NAMALWA (cell line): Measurements from ENCODE around the gene PLTP.
"Not testable (repeated sequence)": the region's sequence is repeated elsewhere in the genome, so short reads cannot be mapped to it uniquely, and the experiment has no call there.

Experiments
- DNase-seq: peaks from one replicate; pipeline ENCODE4 v3.0.0-alpha.2; 2015; ENCODE audit warnings: low spot score

The PLTP gene

DNA sequence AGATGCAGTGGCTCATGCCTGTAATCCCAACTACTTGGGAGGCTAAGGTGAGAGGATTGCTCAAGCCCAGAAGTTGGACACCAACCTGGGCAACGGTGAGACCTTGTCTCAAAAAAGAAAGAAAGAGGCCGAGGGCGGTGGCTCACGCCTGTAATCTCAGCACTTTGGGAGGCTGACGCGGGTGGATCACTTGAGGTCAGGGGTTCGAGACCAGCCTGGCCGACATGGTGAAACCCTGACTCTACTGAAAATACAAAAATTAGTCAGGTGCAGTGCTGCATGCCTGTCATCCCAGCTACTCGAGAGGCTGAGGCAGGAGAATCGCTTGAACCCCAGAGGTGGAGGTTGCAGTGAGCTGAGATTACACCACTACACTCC lies 37.9 kb downstream of the PLTP start:
- not testable (repeated sequence) for DNase-seq

DNA sequence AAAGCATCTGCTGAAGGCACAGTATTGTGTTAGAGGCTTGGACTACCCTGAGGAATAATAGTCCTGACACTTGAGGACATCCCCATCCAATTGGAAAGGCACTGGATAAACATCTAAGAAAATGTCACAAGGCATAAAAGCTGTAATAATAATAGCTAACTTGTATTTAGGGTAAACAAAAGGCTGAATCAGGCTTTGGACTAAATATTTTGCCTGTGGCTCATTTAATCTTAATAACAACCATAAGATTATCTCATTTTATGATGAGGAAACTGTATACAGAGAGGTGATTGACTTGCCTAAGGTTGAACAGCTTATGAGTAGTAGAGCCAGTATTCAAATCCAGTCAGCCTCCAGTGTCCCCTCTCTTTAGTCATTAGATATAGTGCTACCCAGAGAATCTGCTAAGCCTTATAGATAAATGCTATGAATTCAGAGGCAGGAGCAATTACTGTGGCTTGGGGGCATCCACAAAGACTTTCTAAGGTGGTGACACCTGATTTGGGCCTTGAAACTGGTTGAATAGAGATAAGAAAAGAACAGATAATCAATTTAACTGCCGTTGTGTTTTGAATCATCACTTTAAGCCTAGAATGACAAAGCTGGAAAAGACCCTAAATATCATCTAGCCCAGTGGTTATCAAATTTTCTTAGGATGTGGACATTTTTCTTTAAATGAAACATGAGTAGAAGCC lies 38.4 kb downstream of the PLTP start:
- DNase-seq: no peak

DNA sequence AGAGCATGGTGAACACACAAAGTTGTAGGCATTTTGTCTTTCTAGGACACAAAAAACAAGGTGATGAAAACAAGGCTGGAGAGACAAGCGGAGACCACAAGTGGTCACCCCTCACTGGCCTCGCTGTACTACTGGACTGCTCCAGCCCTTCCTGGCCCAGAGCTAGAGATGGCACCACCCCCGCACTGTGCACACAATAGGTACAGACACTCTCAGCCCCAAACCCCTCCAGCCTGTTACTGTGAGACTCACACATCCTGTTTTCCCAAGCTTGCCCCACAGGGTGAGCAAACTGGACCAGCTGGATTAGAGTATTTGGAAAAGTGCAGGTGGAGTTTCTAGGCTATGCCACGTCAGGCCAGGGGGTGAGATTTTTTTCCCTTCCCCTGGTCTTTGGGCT lies 39.3 kb downstream of the PLTP start:
- no peak for DNase-seq

DNA sequence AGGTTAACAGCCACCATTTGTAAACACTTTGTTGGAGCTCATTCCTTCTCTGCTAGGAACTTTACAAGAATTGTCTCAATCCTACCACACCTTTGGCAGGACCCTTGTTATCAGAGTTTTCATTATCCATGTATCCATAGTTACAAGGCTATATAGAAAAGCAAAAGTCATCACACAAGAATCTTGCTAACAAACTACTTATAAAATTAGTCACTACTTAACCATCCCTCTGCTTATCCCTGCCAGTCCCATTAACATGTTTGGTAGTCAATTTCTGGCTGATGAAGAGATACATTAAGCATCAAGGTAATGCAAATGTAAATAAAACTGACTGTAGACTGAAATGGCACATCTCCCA lies 44.2 kb downstream of the PLTP start:
- no peak for DNase-seq

DNA sequence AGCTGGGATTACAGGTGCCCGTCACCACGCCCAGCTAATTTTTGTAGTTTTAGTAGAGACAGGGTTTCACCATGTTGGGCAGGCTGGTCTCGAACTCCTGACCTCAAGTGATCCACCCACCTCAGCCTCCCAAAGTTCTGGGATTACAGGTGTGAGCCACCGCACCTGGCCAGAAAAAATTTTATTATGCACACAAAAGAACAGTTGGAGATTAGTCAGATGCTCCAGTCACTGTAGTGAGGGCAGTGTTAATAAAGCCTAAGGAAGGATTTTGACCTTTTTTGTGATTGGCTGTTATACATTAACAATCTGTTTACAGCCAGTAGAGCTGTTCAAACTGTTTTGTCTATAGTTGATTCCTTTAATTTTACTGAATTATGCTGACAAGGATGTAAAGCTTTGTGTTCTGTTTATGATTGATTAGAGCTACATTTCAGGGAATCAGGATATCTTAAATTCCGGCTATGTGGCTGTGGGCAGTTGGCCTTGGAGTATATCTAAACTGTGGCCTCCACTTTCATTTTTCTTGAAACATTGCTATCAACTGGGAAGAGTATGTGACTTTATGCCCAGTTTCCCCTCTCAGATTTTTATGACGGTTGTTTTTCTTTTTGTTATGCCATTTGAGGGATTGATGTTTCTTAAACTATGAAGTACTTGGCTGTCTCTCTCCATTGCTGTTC lies 44.7 kb downstream of the PLTP start:
- no peak for DNase-seq

DNA sequence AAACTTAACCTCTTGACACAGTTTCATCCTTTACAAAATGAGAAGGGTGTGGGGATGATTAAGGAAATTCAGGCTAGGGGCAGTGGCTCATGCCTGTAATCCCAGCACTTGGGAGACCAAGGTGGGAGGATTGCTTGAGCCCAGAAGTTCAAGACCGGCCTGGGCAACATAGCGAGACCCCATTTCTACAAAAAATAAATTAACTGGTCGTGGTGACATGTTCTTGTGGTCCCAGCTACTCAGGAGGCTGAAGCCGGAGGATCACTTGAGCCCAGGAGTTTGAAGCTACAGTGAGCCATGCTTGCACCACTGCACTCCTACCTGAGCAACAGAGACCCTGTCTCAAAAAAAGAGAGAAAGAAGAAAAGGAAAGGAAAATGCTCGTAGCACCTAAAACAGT lies 45.5 kb downstream of the PLTP start:
- no peak for DNase-seq

DNA sequence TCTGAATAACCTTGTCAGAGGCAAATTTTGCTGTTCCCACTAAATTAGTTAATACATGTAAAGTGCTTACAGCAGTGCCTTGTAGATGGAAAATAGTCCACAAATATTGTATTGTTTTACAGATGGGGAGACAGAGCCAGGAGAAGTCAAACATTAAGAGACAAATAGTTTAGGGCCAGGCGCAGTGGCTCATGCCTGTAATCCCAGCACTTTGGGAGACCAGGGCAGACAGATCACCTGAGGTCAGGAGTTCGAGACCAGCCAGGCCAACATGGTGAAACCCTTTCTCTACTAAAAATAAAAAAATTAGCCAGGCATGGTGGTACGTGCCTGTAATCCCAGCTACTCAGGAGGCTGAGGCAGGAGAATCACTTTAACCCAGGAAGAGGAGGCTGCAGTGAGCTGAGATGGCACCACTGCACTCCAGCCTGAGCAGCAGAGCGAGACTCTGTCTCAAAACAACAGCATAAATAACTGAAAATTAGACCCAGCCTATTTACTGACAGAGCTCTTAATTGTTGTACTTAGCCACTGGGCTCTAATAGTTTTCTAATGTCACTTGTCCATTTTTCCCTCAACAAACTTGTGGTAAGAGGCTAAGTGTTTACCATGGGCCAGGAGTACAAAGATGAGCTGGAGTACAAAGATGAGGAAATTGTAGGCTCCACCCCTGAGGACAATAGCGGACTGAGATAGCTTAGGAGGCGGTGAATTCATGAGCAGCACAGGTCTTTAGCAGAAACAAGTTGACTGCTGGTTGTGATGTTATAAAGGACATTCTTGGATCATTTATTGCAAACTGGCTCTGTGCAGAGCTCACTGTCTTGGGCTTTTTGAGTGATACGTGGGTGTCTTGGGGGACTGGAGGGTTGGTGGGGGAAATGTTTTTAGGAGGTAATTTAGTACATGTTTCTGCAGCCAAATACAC lies 48.1 kb downstream of the PLTP start:
- DNase-seq: no peak

DNA sequence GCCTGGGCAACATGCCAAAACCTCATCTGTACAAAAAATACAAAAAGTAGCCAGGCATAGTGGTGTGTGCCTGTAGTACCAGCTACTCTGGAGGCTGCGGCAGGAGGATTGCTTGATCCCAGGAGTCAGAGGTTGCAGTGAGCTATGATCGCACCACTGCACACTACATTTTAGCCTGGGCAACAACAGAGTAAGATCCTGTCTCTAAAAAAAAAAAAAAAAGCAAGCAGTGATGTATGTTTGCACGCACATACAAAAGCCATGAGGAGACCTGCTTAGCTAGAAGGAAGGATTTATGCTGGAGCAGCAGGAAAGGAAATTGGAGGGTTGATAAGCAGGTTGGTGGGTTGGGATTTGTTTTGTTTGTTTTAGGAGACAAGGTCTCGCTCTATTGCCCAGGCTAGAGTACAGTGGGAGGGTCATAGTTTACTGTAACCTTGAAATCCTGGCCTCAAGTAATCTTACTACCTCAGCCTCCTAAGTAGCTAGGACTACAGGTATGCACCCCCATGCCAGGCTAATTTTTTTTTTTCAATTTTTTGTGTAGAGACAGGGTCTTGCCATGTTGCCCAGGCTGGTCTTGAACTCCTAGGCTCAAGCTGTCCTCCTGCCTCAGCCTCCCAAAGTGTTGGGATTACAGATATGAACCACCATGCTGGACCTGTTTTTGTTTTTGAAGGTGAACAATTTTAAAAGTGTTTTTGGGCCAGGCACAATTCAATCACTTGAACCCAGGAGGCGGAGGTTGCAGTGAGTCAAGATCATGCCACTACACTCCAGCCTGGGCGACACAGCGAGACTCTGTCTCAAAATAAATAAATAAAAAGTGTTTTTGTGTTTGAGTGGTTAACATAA lies 50.5 kb downstream of the PLTP start:
- peak; percentile 40 for DNase-seq

DNA sequence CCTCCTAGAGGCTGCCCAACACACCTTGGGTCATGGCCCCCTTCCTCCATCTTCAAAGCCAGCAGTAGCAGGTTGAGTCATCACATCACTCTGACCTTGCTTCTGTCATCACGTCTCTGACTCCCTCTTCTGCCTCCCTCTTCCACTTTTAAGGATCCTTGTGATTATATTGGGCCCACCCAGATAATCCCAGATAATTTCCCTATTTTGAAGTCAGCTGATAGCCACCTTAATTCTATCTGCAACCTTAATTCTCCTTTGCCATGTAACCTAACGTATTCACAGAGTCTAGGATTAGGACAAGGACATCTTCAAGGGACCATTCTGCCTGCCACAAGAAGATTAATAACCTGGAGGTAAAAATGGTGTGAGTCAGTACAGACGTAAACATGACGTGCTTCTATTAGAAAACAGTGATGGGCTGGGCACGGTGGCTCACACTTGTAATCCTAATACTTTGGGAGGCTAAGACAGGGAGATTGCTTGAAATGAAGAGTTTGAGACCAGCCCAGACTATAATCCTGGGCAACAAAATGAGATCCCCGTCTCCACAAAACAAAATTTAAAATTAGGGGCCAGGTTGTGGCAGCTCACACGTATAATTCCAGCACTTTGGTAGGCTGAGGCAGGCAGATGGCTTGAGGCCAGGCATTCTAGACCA lies 51.3 kb downstream of the PLTP start:
- no peak for DNase-seq

DNA sequence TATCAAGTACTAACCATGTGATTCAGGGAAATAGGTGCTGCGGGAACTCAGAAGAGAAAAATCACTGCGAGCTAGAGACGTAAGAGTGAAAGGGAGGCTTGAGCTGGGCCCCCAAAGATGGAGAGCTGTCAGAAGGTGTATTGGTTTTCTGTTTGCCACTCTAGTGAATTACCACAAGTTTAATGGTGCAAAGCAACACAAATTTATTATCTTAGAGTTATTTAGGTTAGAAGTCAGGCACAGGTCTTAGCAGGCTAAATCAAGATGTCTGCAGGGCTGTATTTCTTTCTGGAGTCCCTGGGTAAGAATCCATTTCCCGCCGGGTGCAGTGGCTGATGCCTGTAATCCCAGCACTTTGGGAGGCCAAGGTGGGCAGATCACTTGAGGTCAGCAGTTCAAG lies 52.0 kb downstream of the PLTP start:
- DNase-seq: no peak

DNA sequence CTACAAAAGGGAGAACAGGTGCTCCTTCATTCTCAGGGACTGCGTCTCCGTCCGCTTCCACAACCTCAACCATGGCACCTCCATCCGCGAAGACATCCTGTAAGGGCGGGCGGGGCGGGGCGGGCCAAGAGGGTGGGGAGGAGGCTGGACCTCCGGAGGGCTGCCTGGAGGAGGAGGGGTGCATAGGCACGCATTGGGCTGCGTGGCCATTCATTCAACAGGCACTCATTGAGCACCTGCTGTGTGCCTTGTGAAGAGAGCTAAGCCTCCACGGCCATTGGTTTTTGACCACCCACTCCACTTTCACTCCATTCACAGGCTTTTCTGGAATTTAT lies 54.1 kb downstream of the PLTP start:
- DNase-seq: no peak

DNA sequence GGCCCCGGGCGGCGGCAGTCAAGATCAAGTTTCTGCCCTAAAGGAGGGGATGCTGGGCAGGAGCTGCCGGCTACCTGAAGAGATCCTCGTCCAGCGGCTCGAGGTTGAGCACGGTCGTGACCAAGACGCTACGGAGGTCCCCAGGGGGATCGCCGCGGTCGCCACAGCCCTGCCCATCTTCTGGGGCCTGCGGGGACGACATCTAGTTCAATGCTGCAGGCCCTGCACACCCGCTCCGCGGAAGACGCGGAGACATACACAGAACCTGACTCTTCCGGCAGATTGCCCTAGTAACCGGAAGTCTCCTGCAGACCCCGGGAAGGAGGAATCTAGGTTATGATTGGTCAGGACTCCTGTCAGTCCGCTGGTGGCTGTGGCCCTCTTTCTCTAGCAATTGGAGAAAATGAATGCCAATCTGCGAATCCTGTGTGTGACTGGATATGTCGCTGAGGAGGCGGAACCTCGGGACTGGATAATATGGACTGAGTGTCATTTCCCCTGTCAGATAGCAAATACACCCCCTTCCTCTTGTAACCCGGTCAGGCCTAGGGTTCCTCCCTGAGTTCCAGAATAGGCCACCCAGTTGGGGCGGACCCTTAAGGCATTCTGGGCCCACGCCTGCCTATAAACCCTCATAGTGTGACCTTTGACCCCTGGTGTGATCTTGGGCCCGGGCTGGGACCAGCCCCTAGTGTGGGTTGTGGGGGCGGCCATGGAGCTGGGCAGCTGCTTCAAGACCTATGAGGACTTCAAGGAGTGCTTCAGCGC lies 54.7 kb downstream of the PLTP start, which contains the start of the genes ACOT8 and ZSWIM3:
Gene ACOT8, minus strand, starts transcription at position 279 of the 768 bp plus-strand sequence. Its CDS starts 77 bp downstream, at position 202.
Gene ZSWIM3, plus strand, starts transcription at position 501 of the 768 bp plus-strand sequence. Its CDS starts 212 bp downstream, at position 713.
- peak; percentile 100 for DNase-seq

DNA sequence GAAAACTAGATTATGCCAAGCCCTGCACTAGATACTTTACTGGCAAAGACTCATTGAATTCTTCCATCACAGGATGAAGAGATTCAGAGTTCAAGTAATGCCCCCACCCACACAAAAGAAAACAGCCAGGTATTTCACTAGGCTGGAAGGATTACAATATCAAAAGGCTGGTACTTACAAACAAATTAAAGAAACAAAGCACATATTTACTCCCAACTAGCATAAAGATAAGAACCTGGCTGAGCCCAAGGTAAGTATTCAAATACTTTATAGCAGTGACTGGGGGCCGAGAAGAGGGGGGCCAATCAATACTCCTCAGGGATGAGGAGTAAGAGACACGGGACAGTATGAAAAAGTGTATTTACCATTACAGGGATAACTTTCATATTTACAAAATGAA lies 58.5 kb downstream of the PLTP start:
- no peak for DNase-seq

DNA sequence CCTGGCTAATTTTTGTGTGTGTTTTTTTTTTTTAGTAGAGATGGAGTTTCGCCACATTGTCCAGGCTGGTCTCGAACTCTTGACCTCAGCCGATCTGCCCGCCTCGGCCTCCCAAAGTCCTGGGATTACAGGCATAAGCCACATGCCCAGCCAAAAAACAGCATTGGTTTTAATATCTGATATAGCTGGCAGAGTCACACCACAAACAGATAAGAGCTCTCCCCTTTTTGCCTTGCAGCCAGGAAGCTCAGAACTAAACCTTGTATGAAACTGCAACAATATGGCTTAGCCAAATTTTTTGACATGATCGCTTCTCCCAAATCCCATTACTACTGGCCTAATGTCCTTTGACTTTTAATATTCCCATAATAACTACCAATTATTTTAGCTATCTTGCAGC lies 59.6 kb downstream of the PLTP start:
- no peak for DNase-seq

DNA sequence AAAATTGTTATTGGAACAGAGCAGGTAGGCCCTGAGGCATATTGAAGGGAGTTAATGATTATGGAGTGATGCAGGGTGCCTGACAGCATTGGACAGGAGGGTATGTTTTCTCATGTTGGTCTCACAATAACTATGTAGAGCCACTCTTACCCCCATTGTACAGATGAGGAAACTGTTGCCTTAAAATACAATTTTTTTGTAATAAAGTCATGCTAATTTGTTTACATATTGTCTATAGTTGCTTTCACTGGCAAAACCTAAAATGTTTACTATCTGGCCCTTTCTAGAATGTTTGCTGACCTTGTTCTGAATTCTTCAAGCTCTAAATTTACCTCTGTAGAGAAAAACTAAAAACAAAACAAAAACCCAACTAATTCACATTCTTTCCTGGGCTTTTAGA lies 60.5 kb downstream of the PLTP start:
- DNase-seq: no peak

DNA sequence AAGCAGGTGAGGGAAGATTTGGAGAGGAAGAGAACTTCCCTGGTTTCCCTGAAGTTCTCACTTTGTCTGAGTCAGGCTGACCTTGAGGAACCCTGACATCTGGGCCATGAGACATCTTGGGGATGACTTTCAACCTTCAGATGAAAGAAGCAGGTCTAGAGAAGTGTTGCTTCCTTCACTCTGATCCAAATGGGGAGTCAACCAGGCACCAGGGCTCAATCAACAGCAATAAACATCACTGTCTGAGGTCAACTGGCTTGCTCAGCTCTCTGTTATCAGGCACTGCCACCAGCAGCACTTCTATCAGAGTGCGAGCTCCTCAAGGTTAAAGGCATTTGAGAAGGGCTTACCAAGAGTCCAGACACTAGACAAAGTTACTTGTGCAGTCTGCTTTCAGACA lies 61.0 kb downstream of the PLTP start:
- DNase-seq: no peak

DNA sequence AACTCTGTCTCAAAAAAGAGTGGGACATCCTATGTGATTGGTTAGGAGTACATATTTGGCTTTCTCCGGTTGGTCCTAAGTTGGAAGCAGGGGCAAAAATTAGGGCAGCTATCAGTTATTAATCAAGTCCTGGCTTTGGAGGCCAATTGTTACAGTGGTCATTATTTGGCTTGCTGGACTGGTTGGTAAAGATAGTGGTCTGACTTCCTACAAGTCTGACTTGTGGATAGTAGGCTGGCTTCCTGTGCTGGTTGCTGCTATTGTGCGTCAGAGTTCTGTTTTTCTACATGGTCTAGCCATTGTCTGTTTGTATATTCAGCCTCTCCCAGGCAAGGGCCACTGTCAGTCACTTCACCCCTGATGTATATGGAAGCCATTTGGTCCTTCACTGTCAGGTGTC lies 61.7 kb downstream of the PLTP start:
- no peak for DNase-seq

DNA sequence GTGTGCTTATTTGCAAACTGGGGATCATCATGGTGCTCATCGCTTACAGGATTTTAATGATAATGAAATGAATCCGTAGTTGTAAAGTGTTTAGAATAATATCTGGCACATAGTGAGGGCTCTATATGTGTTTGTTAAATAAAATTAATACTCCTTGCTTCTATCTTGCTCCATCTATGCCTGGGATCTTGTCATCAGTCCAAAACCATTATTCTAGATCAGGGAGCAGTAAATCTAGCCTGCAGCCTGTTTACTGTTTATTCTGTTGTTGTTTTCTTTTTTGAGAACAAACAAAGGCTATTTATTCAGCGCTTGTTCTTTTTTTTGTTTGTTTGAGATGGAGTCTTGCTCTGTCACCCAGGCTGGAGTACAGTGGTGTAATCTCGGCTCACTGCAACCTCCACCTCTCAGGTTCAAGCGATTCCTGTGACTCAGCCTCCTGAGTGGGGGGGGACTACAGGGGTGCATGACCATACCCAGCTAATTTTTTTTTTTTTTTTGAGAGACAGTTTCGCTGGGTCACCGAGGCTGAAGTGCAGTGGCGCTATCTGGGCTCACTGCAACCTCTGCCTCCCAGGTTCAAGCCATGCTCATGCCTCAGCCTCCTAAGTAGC lies 62.9 kb downstream of the PLTP start:
- DNase-seq: no peak
